ENCODE results near the gene LDB3.

LDB3 gene

GRCh38 chr10:86729677-86730076 is 61.4 kb downstream of the LDB3 start:
- no peak overlapping the region for H3K27ac ChIP-seq (ENCODE audit: low read depth, low read length)
- no peaks in the 10 kb centered on the region for H3K4me1 ChIP-seq (ENCODE audit: control insufficient read depth, low read length)
- no peaks in the 10 kb centered on the region for H3K9me3 ChIP-seq (ENCODE audit: control insufficient read depth, insufficient read depth, low read length)
- H4K20me1 ChIP-seq (ENCODE audit: control insufficient read depth, insufficient read depth, low read depth, low read length), result 0 out of 2 replicates have a peak, but pooled peaks cover 5% of the 10 kb centered on the region
- no peak for TF ChIP-seq EZH2phosphoT487 (IDR thresholded peaks at IDR 0.05; ENCODE audit: borderline replicate concordance, low read length)
- TF ChIP-seq CTCF (IDR thresholded peaks at IDR 0.05; ENCODE audit: low read depth, low read length, poor library complexity, severe bottlenecking), result no peak
- no peaks in the 10 kb centered on the region for H3K79me2 ChIP-seq (ENCODE audit: control insufficient read depth, low read length)
- H3K27me3 ChIP-seq (ENCODE audit: control insufficient read depth, low read length), result peaks cover 15% of the 10 kb centered on the region
- no peaks in the 10 kb centered on the region for H3K36me3 ChIP-seq (ENCODE audit: control insufficient read depth, low read length)
- H3K4me2 ChIP-seq (ENCODE audit: low read length), result no peak overlapping the region
- H3K9me2 ChIP-seq (replicated peaks; ENCODE audit: control insufficient read depth, low read length), result no peaks in the 10 kb centered on the region
- no peak overlapping the region for H3K4me3 ChIP-seq (ENCODE audit: low read length)
- no peaks in the 10 kb centered on the region for H3F3A ChIP-seq (ENCODE audit: control insufficient read depth, insufficient read depth)

- Histone ChIP-seq H3K9me3 (ENCODE audit: control insufficient read depth, insufficient read depth, low read length) (no peaks in the 10 kb centered on the region), H3F3A (ENCODE audit: control insufficient read depth, insufficient read depth) (no peaks in the 10 kb centered on the region)
- TF ChIP-seq CTCF (IDR thresholded peaks at IDR 0.05; ENCODE audit: low read depth, low read length, poor library complexity, severe bottlenecking), result no peak
- no peak for TF ChIP-seq EZH2phosphoT487 (IDR thresholded peaks at IDR 0.05; ENCODE audit: borderline replicate concordance, low read length)
These were observed 61.9 kb downstream of the LDB3 start for GRCh38 chr10:86730227-86730626.

GRCh38 chr10:86732771-86733170 is 64.5 kb downstream of the LDB3 start:
- TF ChIP-seq EZH2phosphoT487 (IDR thresholded peaks at IDR 0.05; ENCODE audit: borderline replicate concordance, low read length) (no peak), CTCF (IDR thresholded peaks at IDR 0.05; ENCODE audit: low read depth, low read length, poor library complexity, severe bottlenecking) (no peak)
- no peaks in the 10 kb centered on the region for H3K9me3 ChIP-seq (ENCODE audit: control insufficient read depth, insufficient read depth, low read length)
- H3K79me2 ChIP-seq (ENCODE audit: control insufficient read depth, low read length), result no peaks in the 10 kb centered on the region
- no peaks in the 10 kb centered on the region for H3K4me1 ChIP-seq (ENCODE audit: control insufficient read depth, low read length)
- H3K9me2 ChIP-seq (replicated peaks; ENCODE audit: control insufficient read depth, low read length), result no peaks in the 10 kb centered on the region
- H4K20me1 ChIP-seq (ENCODE audit: control insufficient read depth, insufficient read depth, low read depth, low read length), result 0 out of 2 replicates have a peak, but pooled peaks cover 5% of the 10 kb centered on the region
- H3K36me3 ChIP-seq (ENCODE audit: control insufficient read depth, low read length), result no peaks in the 10 kb centered on the region
- H3K27ac ChIP-seq (ENCODE audit: low read depth, low read length), result no peak overlapping the region
- no peak overlapping the region for H3K4me2 ChIP-seq (ENCODE audit: low read length)
- H3F3A ChIP-seq (ENCODE audit: control insufficient read depth, insufficient read depth), result no peaks in the 10 kb centered on the region
- H3K27me3 ChIP-seq (ENCODE audit: control insufficient read depth, low read length), result peaks cover 17% of the 10 kb centered on the region
- no peak overlapping the region for H3K4me3 ChIP-seq (ENCODE audit: low read length)

More at GRCh38 chr10:86730227-86730626, 61.9 kb downstream of the LDB3 start:
- Histone ChIP-seq H3K27me3 (ENCODE audit: control insufficient read depth, low read length) (peaks cover 15% of the 10 kb centered on the region), H3K79me2 (ENCODE audit: control insufficient read depth, low read length) (no peaks in the 10 kb centered on the region), H3K9me2 (replicated peaks; ENCODE audit: control insufficient read depth, low read length) (no peaks in the 10 kb centered on the region), H3K4me3 (ENCODE audit: low read length) (no peak overlapping the region), H3K4me2 (ENCODE audit: low read length) (no peak overlapping the region), H4K20me1 (ENCODE audit: control insufficient read depth, insufficient read depth, low read depth, low read length) (0 out of 2 replicates have a peak, but pooled peaks cover 5% of the 10 kb centered on the region), H3K36me3 (ENCODE audit: control insufficient read depth, low read length) (no peaks in the 10 kb centered on the region), H3K4me1 (ENCODE audit: control insufficient read depth, low read length) (no peaks in the 10 kb centered on the region), H3K27ac (ENCODE audit: low read depth, low read length) (no peak overlapping the region)

Data from DOHH2 (cell line).